Measurements from ENCODE around the gene GTF2A1L.

Gene GTF2A1L

DNA sequence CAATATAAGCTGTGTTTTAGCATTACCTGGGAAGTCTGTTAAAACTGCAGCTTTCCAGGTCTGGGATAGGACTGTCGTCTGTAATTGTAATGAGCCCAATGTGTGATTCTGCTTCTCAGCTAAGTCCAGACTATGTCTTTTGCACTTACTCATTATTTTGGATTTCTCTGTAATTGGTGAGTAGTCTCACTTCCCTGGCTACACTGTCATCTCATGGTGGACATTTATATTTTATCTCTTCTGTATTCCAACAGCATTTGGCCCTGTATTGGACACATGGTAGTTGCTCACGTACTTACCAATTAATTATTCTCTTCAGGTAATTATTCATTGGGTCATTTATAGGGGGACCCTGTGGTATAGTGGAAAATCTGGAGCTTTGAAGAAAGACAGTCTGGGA lies 109.9 kb downstream of the GTF2A1L start:
- TF ChIP-seq, protein P1, sequence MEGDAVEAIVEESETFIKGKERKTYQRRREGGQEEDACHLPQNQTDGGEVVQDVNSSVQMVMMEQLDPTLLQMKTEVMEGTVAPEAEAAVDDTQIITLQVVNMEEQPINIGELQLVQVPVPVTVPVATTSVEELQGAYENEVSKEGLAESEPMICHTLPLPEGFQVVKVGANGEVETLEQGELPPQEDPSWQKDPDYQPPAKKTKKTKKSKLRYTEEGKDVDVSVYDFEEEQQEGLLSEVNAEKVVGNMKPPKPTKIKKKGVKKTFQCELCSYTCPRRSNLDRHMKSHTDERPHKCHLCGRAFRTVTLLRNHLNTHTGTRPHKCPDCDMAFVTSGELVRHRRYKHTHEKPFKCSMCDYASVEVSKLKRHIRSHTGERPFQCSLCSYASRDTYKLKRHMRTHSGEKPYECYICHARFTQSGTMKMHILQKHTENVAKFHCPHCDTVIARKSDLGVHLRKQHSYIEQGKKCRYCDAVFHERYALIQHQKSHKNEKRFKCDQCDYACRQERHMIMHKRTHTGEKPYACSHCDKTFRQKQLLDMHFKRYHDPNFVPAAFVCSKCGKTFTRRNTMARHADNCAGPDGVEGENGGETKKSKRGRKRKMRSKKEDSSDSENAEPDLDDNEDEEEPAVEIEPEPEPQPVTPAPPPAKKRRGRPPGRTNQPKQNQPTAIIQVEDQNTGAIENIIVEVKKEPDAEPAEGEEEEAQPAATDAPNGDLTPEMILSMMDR (conservative IDR thresholded peaks at IDR 0.05; ENCODE audit: low read depth, low read length) = peak; percentile 34
- H3K4me3 ChIP-seq (ENCODE audit: low read depth, low read length) = no peak overlapping the region
- DNase-seq (ENCODE audit: low read depth) = peak; percentile 60

DNA sequence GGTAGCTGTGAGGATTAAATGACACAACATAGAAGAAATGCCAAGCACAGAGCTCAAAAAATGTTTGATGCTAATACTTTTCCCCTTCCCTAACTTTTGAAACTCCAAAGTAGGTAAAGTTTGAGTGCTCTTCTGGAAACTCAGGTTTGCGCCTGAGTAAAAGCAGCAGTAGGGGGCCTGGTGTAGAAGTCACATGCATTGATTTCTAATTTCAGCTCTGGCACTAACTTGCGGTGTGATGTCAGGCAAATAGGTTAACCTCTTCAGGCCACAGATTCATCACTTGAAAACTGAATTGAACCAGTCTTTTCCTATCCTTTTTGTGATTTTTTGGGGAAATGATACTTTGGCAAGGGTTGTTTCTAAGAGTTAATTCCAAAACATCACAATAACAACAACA lies 110.6 kb downstream of the GTF2A1L start:
- TF ChIP-seq, protein P1 (conservative IDR thresholded peaks at IDR 0.05; ENCODE audit: low read depth, low read length) = no peak
- DNase-seq (ENCODE audit: low read depth) = no peak
- no peak overlapping the region for H3K4me3 ChIP-seq (ENCODE audit: low read depth, low read length)

DNA sequence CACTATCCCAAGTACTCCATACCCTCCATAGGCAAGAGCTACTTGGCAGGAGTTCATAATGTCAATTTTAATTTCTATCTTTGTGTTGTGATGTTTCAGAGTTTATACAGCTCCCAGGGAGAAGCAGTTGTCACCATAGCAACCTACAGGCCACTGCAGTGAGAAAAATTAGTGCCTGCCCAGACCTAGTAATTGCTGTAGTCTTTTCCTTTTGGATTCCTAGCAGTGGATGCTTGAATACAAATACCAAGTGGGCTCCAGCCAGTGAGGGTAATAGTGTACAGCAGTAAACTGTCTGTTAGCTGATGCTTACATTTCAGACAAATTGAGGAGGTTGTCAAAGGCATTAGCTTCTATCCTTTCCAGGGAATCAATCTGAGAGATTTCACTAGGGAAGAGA lies 111.2 kb downstream of the GTF2A1L start:
- TF ChIP-seq, protein P1 (conservative IDR thresholded peaks at IDR 0.05; ENCODE audit: low read depth, low read length) = no peak
- no peak overlapping the region for H3K4me3 ChIP-seq (ENCODE audit: low read depth, low read length)

More for the DNA sequence above, 111.2 kb downstream of the GTF2A1L start:
- DNase-seq (ENCODE audit: low read depth) = no peak
